Measurements from ENCODE around the gene TTC4.
A peak's percentile ranks its signal among the peaks of the same experiment; 100 is the strongest.

Gene TTC4, protein sequence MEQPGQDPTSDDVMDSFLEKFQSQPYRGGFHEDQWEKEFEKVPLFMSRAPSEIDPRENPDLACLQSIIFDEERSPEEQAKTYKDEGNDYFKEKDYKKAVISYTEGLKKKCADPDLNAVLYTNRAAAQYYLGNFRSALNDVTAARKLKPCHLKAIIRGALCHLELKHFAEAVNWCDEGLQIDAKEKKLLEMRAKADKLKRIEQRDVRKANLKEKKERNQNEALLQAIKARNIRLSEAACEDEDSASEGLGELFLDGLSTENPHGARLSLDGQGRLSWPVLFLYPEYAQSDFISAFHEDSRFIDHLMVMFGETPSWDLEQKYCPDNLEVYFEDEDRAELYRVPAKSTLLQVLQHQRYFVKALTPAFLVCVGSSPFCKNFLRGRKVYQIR

DNA sequence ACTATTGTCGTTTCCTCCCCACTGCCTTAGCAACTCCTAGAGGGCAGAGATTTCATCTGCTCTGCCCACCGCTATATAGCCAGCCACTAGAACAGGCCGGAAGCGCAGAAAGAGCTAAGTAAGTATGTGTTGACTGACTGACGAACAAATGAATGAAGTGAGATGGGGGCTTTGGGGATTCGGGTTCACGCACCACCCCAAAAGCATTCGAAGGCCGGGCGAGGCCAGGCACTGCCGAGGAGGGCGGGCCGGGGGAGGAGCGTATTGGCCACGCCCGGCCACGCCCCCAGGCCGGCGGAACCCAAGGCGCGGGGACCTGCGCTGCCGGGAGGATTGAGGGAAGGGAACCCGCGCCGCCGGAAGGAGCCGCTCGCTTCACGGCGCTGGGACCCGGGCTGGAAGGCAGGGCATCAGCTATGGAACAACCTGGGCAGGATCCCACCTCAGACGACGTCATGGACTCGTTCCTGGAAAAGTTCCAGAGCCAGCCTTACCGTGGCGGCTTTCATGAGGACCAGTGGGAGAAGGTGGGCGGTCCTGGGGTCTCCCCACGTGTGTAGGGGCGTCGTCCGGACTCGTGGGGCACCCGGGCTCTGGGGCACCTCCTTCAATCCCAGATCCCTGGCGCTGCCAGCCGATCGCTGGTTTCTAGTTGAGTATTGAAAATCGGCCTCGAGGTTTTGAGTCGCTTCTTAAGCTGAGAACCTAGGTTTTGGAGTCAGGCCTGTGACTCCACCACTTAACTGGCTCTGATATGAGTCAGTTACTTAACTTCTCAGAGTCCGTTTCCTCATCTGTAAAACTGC, at the start of gene TTC4:
Gene TTC4, plus strand, starts transcription at position 369 of the 806 bp plus-strand sequence. Its CDS starts 48 bp downstream, at position 417.
- in situ Hi-C loops (cut with HindIII; ENCODE audit: low pct_unique_long_range_greater_than_20kb, low sequenced_read_pairs), result no loop called here
- TF ChIP-seq JUND (IDR thresholded peaks at IDR 0.05; ENCODE audit: low read depth), result no peak
- DNase-seq (ENCODE audit: low read depth in 1 of 2, low spot score in 1 of 2), result peak; percentile 31 to 82

DNA sequence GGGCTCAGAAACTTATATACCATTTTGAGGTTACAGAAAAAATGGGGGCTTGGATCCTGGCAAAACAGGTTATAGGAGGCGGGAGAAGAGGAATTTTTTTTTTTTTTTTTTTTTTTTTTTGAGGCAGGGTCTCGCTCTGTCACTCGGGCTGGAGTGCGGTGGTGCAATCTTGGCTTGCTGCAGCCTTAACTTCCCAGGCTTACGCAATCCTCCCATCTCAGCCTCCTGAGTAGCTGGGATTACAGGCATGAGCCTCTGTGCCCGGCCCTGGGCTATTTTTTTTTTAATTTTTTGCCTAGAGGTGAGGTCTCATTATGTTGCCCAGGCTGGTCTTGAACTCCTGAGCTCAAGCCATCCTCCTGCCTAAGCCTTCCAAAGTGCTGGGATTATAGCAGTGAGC, 49.3 kb upstream of the TTC4 start:
- in situ Hi-C loops (cut with HindIII; ENCODE audit: low pct_unique_long_range_greater_than_20kb, low sequenced_read_pairs), result no loop called here
- no peak for TF ChIP-seq JUND (IDR thresholded peaks at IDR 0.05; ENCODE audit: low read depth)
- DNase-seq (ENCODE audit: low read depth in 1 of 2, low spot score in 1 of 2), result no peak

DNA sequence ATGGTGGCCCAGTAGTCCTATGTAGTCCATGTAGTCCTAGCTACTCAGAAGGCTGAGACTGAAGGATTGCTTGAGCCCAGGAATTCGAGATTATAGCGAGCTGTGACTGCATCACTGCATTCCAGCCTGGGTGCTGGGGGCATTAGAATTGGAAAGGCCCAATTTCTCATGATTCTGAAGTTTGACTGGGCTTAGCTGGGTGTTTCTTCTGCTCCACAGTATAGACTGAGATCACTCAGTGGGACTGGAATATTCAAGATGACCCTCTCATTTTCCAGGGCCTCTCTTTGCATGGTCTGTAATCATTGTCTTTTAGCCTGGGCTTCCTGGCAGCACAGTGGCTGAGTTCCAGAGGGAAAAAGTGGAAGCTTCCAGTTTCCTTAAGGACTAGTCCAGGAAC, 47.9 kb upstream of the TTC4 start:
- TF ChIP-seq JUND (IDR thresholded peaks at IDR 0.05; ENCODE audit: low read depth), result no peak
- in situ Hi-C loops (cut with HindIII; ENCODE audit: low pct_unique_long_range_greater_than_20kb, low sequenced_read_pairs), result no loop called here

DNA sequence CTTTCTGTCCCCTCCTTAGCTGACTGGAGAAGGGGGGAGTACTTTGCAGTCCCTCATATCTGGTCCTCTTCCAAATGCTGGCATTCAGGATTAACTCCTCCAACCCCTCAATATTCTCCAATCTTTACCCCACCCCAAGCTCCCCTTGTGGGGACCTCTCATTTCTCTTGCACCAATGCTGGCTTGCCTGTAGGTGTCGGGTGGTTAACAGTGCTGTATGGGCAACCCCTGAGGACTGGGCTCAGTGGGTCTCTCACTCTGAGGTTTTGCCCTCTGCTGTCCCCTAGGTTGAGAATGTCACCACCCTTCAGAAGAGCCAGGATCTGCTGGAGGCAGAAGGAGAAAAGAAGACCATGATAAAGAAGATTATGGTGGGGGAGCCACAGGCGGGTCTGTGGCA, 47.1 kb upstream of the TTC4 start:
- no peak for TF ChIP-seq JUND (IDR thresholded peaks at IDR 0.05; ENCODE audit: low read depth)
- no peak for DNase-seq (ENCODE audit: low read depth in 1 of 2, low spot score in 1 of 2)
- in situ Hi-C loops (cut with HindIII; ENCODE audit: low pct_unique_long_range_greater_than_20kb, low sequenced_read_pairs), result no loop called here

More for the DNA sequence above, 47.9 kb upstream of the TTC4 start:
- DNase-seq (ENCODE audit: low read depth in 1 of 2, low spot score in 1 of 2), result no peak

DNA sequence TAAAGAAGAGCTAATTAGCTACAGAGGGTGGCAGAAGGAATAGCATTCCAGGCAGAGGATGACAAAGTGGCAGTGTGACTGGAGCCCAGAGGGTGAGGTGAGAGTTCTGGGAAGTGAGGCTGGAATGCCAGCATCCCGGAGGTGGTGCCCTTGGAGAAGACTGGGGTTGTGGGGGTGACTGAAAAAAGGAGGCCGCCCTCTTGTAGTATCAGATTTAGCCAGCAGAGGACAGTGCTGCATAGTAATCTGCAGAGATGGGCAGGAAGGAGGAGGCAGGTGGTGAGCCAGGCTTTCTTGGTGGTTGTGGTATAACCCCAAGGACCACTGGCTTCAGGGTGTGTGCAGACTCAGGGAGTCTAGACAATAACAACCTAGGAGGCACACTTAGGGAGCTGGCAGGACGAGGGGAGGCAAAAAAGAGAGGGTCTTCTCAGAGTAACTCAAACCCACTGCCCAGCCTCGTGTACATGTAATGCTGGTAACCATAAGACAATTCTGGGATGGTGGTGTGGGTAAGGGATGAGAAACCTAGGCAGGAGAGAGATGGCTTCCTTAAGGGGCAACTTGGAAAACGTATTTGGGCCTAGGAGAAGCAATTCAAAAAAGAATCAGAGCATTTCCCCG, 43.6 kb upstream of the TTC4 start:
- in situ Hi-C loops (cut with HindIII; ENCODE audit: low pct_unique_long_range_greater_than_20kb, low sequenced_read_pairs), result no loop called here
- TF ChIP-seq JUND (IDR thresholded peaks at IDR 0.05; ENCODE audit: low read depth), result no peak

DNA sequence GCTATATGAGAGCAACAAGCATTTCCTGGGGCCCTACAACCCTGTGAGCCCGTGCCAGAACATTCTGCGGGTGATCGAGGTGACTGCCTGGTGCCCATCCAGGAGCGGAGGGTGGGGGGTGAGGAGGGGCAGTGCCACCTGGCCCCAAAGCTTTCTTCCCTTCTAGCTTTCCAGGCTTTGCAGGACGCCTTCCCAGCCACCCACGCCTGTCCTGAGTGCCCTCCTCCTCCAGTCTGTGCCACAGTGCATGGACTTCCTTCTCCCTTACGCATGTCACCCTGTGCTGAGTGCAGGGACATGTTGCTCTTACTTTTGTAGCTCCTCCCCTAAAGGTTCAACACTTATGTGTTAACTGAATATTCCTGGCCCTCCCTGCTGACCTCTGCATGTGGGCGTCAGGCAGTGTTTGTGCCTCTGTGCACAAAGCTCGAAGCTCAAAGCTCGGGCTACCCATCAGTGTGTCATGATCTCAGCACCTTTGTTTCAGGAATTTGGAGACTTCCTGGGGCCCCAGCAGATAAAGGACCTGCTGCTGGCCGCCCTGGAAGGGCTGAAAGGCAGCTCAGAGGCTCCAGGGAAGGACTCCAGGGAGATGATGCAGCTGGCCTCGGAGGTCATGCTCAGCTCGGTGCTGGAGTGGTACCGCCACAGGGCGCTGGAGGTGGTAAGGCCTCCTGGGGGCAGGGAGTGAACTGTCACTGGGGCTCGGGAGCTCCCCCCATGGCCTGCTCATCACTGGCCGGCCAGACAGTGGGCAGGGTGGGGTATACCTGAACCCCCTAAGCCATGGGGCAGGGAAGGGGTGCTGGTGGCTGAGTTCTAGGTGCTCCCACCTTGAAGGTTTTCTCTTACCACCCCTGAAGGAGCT, 36.7 kb upstream of the TTC4 start:
- no peak for TF ChIP-seq JUND (IDR thresholded peaks at IDR 0.05; ENCODE audit: low read depth)
- no peak for DNase-seq (ENCODE audit: low read depth in 1 of 2, low spot score in 1 of 2)
- in situ Hi-C loops (cut with HindIII; ENCODE audit: low pct_unique_long_range_greater_than_20kb, low sequenced_read_pairs), result no loop called here

More for the DNA sequence above, 43.6 kb upstream of the TTC4 start:
- DNase-seq (ENCODE audit: low read depth in 1 of 2, low spot score in 1 of 2), result peak; percentile 15 to 60

DNA sequence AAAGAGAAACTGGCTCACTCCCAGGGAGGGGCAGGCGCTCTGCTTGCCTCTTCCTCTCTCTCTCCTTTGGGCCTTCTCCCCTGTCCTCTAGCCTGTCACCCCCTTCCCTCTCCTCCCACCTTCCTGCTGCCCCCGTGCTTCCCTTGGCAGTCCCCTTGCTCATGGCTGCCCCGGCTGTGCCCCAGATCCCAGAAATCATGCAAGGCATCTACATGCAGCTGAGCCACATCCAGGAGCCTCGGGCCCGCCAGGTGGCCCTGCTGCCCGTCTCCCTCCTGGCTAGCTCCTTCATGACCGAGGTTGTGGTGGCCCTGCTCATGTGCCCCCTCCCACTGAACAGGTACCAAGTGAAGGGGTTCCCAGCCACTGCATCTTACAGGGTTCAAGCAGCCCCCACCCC, 36.0 kb upstream of the TTC4 start:
- no peak for TF ChIP-seq JUND (IDR thresholded peaks at IDR 0.05; ENCODE audit: low read depth)
- in situ Hi-C loops (cut with HindIII; ENCODE audit: low pct_unique_long_range_greater_than_20kb, low sequenced_read_pairs), result no loop called here

DNA sequence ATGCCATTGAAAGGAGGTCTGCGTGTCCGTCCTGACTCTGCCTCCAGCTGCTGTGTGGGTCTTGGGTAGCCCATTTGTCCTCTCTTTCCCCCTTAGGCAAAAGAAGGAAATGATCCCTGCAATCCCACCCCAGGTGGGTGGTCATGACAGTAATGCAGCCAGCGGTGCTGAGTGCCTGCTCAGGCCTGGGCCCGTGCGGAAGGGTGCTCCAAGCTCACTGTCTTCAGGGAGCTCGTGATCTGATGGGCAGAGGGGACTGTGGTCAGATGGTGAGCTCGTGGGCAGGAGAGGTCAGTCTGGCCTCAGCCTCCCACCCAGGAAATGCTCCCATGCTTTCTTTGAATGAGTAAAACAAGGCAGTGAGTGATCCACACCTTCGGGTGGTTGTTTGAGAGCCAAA, 35.3 kb upstream of the TTC4 start:
- TF ChIP-seq JUND (IDR thresholded peaks at IDR 0.05; ENCODE audit: low read depth), result no peak
- DNase-seq (ENCODE audit: low read depth in 1 of 2, low spot score in 1 of 2), result no peak
- in situ Hi-C loops (cut with HindIII; ENCODE audit: low pct_unique_long_range_greater_than_20kb, low sequenced_read_pairs), result no loop called here

More for the DNA sequence above, 36.0 kb upstream of the TTC4 start:
- DNase-seq (ENCODE audit: low read depth in 1 of 2, low spot score in 1 of 2), result no peak

DNA sequence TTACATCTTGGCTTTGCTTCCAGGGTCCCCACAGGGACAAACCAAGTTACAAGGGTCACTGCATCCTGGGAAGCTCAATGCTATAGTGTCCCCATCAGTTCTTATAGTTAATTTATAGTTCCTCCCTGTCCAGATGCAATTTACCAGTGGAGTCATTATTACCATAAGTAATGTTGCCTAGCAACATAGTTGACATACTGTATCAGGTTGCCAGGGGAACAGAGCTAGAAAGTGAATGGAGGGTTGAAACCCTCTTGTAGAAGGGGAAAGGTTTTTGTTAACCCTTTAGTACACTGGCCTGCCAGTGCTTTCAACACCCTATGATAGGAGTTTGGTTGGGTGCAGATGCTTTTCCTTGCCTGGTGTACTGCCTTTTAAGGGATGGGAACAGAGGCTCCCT, 34.3 kb upstream of the TTC4 start:
- in situ Hi-C loops (cut with HindIII; ENCODE audit: low pct_unique_long_range_greater_than_20kb, low sequenced_read_pairs), result no loop called here
- no peak for TF ChIP-seq JUND (IDR thresholded peaks at IDR 0.05; ENCODE audit: low read depth)
- DNase-seq (ENCODE audit: low read depth in 1 of 2, low spot score in 1 of 2), result no peak

DNA sequence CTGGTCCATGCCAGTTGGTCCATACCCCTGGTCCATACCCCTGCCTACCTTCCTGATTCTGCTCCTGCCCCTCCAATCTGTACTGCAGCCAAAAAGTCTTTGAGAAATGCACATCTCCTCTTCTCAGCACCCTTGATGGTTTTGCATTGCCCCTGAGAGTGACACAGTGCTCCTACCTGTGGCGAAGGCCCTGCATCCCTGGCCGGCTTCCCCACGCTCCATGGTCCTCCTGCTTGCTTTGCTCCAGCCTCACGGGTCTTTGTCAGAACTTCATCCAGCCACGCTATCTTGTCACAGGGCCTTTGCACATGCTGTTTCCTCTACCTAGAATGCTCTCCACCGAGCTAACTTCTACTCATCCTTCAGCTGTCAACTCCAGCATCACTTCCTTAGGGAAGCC, 32.2 kb upstream of the TTC4 start:
- in situ Hi-C loops (cut with HindIII; ENCODE audit: low pct_unique_long_range_greater_than_20kb, low sequenced_read_pairs), result no loop called here
- no peak for DNase-seq (ENCODE audit: low read depth in 1 of 2, low spot score in 1 of 2)
- no peak for TF ChIP-seq JUND (IDR thresholded peaks at IDR 0.05; ENCODE audit: low read depth)

DNA sequence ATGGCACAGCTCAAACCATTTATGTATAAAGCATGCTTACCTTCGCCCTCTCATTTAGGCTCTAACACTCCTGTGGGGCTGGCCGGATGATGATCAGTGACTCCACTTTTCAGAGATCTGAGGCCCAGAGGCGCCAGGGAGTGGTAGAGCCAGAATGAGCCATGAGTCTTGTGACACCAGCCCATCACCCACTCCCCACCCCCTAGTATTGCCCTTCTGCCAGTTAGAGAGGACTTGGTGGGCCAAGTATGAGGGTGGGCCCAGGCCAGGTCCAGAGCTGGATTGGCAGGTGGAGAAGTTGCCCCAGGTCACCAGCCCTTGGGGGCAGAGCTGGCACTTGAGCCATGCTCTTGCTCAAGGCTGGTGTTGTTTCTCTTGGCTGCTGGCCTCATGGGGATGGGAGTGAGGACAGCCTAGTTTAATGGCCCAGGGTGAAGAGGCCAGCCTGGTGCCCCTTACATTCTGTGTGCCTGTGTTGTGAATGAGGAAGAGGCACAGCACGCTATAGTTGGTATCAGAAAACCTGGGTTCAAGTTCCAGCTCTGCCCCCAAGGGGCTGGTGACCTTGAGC, 30.2 kb upstream of the TTC4 start:
- no peak for DNase-seq (ENCODE audit: low read depth in 1 of 2, low spot score in 1 of 2)
- in situ Hi-C loops (cut with HindIII; ENCODE audit: low pct_unique_long_range_greater_than_20kb, low sequenced_read_pairs), result no loop called here
- TF ChIP-seq JUND (IDR thresholded peaks at IDR 0.05; ENCODE audit: low read depth), result no peak

DNA sequence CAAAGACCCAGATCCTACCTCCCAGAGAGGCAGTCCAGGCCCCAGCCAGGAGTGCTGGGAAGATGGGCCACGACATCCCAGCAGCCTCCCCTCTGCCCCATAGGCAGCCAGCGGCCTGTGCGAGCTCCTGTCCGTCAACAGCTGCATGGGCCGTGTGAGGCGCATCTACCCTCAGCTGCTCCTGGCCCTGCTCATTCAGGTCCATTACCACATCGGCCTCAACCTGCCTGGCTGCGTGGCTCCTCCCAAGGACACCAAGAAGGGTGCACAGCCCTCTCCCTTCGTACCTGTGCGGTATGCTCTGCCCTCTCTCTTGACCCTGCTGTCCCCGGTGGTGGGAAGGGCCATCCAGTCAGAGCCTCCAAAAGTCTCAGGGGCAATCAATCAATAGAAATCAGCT, 29.5 kb upstream of the TTC4 start:
- no peak for TF ChIP-seq JUND (IDR thresholded peaks at IDR 0.05; ENCODE audit: low read depth)
- in situ Hi-C loops (cut with HindIII; ENCODE audit: low pct_unique_long_range_greater_than_20kb, low sequenced_read_pairs), result no loop called here
- DNase-seq (ENCODE audit: low read depth in 1 of 2, low spot score in 1 of 2), result no peak

Data from T47D (cell line).